Activated naive CD8-positive, alpha-beta T cell treated with anti-CD3 and anti-CD28 coated beads, Interleukin-2, amount 50 U/mL, for 16 hours (primary cell): ENCODE measurements around the gene IKZF3.
"Not testable (repeated sequence)": the region's sequence is repeated elsewhere in the genome, so short reads cannot be mapped to it uniquely, and the experiment has no call there.

ENCODE experiments used
- DNase-seq: peaks from one replicate; pipeline ENCODE4 v3.0.0-alpha.2; 2020; ENCODE audit warnings: low read depth, low spot score

IKZF3 gene

DNA sequence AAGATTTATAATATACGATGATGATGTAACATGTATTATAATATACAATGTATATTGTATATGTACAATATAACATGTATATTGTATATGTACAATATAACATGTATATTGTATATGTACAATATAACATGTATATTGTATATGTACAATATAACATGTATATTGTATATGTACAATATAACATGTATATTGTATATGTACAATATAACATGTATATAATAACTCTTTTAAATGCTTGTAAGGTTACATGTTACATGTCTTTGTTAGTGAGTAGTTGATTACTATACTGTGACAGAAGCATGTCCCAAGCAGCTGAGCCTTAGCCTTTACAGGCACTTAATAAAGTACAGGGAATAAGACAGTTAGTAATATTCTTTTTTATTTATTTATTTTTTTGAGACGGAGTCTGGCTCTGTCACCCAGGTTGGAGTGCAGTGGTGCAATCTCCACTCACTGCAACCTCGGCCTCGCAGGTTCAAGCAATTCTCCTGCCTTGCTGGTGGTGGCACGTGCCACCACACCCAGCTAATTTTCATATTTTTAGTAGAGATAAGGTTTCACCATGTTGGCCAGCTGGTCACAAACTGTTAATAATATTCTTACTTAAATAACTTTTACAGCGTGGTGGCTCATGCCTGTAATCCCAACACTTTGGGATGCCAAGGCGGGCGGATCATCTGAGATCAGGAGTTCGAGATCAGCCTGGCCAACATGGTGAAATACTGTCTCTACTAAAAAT, 8.0 kb downstream of the IKZF3 start:
- DNase-seq: not testable (repeated sequence)

DNA sequence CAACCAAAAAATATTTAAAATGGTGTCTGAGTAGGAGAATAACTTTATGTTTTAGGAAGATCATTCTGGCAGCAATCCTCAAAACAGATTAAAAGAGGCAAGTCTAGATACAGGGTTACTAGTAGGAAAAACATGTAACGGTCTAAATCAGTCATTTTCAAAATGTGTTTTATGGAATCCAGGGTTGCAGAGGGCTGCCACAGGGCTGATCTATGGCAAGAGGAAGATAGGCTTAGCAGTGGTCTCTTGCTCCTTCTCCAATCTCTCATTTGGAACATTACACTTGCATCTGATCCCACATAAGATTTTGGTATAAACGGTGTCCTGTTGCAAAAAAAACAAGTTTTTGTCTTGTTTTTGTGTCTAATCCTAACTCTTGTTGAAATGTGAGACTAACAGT, 9.2 kb downstream of the IKZF3 start:
- DNase-seq: no peak

DNA sequence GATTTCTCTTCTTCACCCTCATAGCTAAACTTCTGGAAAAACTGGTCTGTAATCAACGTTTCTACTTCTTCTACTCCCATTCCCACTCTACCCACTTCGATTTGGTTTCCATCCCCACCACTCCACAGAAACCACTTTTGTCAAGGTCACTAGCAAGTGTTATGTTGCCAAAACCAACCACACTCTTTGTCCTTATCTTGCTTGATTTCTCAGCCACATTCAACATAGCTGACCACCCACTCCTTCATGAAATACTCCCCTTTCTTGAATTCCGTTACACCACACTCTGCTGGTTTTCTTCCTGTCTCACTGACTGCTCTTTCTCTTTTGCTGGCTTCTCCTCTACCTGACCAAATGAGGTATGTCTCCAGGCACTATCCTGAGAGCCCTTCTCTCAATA, 11.9 kb downstream of the IKZF3 start:
- no peak for DNase-seq

DNA sequence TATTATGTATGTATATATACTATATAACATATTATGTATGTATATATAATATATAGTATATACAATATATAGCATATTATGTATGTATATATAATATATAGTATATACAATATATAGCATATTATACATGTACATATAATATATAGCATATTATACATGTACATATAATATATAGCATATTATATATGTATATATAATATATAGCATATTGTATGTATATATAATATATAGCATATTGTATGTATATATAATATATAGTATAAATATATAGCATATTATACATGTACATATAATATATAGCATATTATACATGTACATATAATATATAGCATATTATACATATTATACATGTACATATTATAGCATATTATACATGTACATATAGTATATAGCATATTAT, 13.9 kb downstream of the IKZF3 start:
- not testable (repeated sequence) for DNase-seq

DNA sequence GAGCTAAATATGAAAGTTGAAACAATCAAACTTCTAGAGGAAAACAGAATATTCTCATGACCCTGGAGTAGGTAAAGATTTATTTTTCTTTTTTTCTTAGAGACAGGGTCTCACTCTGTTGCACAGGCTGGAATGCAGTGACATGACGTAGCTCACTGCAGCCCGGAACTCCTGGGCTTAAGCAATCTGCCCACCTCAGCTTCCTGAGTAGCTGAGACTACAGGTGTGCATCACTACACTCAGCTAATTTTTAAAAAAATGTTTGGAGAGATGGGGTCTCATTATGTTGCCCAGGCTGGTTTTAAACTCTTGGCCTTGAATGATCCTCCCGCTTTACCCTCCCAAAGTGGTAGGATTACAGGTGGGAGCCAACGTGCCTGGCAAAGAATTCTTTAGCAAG, 15.5 kb downstream of the IKZF3 start:
- no peak for DNase-seq

DNA sequence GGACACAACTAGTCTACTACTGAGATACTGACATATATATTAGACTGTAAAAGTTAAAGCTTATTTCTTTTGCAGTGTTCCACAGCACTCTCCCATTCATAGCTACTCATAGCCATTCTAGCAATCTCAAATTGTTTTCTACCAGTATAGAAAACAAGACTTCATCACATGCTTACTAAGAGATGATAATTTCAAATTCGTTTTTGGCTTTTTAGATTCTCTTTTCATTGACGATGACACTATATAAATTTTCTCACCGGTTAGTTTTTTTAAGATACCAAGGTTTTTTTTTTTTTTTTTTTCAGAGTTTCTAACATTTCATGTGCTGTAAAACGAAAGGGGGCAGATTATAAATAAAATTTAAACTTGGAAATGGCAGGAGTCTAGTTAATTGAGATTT, 17.9 kb downstream of the IKZF3 start:
- no peak for DNase-seq

DNA sequence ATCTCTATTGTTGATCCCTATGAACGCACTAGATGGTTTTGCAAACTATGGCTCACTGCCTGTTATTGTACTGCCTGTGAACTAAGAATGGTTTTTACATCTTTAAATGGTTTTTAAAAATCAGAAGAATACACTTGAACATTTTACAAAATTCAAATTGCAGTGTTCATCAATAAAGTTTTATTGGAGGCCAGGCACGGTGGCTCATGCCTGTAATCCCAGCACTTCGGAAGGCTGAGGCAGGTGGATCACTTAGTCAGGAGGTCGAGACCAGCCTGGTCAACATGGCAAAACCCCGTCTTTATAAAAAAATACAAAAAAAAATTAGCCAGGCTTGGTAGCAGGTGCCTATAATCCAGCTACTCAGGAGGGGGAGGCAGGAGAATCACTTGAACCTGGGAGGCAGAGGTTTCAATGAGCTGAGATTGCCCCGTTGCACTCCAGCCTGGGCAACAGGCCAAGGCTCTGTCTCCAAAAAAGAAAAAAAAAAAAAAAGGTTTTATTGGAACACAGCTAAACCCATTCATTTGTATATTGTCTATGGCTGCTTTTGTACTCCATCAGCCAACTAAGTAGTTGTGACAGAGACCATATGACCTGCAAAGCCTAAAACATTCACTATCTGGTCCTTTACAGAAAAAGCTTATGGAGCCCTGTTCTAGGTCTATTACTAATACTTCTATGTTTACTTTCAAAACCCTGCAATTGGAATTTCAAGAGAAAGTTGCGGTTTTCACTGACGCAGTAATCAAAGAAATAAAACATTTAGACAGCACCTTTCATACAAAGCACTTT, 18.9 kb downstream of the IKZF3 start:
- no peak for DNase-seq

DNA sequence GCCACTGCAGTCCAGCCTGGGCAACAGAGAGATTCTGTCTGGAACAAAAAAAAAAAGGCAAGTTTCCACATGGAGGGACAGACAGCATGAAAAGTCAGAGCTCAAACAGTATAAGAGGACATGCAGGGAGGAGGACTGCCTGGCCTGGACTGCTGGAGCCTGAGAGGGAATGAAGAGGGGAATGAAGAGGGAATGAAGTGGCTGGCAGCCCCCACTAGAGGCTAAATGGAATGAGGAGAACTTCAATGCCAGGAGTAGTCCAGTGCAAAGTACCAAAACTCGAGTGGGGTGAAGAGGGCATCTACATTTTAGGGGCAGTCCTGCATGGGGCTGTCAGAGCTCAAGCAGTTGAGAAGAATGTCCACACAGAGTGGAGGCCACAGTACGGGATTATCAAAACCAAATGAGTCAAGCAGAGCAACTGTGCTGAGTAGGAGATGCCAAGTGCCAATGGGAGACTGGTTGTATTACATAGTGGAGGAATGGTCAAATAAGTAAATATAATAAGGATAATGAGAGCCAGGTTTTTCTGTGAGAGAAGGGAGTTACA, 22.9 kb downstream of the IKZF3 start:
- DNase-seq: no peak

DNA sequence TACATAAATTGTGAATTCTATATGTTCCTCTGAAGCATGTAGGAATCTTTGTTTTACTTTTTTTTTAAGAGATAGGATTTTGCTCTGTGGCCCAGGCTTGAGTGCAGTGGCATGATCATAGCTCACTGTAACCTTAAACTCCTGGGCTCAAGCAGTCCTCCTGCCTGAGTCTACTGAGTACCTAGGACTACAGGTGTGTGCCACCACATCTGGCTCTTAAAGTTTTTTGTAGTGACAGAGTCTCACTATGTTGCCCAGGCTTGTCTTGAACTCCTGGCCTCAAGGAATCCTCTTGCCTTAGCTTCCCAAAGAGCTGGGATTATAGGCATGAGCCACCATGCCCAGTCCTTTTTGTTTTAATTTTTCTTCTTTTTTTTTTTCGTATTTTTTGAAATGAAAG, 25.3 kb downstream of the IKZF3 start:
- no peak for DNase-seq

DNA sequence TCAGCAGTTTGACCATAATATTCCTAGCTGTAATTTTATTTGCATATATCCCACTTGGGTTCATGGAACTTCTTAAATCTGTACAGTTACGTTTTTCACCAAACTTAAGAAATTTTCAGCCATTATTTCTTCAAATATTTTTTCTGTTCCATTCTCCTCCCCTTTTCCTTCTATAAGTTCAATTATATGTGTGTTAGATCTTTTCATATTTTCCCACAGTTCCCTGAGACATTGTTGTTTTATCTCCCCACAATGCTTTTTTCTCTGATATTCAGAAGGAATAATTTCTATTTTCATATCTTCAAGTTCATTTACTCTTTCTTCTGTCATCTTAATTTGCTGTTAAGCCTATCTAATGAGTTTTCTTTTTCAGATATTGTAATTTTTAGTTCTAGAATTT, 26.1 kb downstream of the IKZF3 start:
- no peak for DNase-seq

DNA sequence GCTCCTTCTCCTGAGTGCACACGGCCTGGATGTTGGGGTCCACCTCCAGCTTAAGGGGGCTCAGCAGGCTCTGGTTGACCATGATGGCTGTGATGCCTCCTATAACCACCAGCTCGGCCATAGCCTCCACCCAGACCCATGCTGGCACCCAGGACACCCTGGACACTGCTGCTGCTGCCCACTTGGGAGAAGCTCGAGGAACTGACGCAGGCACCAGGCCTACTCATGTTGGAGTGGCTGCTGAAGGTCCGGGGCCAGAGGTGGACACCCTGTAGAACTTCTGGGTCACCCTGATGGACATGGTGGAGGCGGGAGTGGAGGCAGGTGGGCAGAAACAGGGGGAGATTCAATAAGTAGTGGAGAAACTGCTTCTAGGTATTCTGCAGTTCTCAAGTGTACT, 28.0 kb downstream of the IKZF3 start:
- DNase-seq: no peak

DNA sequence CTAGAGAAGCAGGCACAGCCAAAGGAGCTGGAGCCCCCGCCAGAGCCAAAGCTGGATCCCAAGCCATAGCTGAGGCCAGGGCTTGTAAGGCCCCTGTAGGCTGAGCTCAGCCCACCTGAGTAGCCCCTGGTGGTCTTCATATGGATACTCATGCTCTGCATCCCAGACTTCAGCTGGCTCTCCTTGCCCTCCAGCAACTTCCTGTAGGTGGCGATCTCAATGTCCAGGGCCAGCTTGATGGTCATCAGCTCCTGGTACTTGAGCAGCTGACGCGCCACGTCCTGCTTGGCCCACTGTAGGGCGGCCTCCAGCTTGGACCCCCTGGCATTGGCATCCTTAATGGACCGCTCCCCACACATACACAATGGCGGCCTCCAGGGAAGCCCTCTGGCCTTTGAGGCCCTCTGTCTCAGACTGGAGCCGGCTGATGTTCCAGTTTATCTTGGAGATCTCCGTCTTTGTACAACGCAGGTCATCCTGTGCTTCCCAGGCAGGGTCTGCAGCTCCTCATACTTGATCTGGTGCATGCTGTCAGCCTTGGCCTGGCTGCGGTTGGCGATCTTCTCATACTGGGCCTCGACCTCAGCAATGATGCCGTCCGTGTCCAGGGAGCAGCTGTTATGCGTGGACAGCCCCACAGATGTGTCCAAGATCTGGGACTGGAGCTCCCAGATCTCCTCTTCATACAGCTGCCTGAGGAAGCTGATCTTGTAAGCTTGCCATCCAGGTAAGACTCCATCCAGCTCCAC, 28.9 kb downstream of the IKZF3 start:
- no peak for DNase-seq

DNA sequence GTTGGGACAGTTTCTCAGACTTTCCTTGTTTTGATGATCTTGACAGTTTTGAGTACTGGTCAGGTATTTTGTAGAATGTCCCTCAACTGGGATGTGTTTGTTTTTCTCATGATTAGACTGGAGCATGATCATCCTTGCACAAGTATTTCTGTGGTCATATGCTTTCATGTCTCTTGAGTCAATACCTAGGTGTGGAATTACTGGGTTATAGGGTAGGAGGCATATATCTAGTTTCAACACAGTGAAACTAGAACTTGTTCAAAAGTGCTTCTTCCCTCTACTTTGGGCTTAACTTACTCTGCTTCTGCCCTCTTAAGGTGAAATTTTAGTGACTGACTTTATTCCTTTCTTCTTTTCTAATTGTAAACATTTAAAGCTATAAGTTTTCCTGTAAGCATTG, 30.1 kb downstream of the IKZF3 start:
- no peak for DNase-seq

DNA sequence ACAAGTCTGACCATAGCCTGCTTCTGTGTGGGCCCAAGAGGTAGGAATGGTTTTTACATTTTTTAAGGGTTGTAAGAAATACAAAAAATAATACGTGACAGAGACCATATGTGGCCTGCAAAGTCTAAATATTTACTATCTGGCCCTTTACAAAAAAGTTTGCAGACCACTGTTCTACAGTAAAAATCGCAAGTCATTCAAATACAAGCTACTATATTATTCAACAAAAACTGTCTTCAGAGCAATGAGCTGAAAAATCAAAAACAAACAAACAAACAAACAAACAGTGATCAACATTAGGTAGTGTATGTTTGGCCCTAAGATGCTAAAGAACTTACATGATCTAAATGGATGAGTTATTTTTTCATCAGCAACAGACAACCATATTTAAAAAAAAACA, 32.5 kb downstream of the IKZF3 start:
- DNase-seq: no peak

DNA sequence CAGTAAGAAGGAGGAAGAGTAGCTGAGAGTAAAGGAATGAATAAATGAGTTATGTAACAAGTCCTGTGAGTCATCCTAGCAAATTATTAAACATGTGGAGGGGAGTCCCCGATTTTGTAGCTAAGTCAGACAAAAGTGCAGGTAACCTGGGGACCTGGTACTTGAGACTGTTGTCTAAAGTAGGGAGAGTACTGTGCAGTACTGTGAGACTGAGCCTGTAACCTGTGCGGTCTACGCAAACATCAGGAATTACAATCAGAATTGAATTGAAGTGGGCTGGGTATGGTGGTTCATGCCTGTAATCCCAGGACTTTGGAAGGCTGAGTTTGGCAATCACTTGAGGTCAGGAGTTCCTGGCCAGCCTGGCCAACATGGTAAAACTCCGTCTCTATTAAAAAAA, 35.7 kb downstream of the IKZF3 start:
- no peak for DNase-seq

DNA sequence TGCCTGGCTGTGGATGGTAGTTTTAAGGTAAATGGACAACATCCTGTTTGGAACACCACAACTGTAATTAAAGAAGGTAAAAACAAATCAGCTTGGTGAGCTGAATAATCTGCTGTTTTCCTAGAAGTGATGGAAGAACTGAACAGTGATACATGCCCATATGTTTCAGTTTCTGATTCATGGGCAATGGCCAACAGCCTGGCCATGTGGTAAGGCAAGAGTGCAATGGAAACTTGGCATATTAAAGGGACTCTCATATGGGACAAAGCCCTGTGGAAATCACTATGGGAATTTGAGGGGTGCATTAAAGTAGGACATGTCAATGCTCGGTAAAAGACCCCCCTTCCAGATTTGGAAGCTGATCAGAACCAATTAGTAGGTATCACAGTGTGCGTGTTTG, 37.8 kb downstream of the IKZF3 start:
- DNase-seq: no peak

DNA sequence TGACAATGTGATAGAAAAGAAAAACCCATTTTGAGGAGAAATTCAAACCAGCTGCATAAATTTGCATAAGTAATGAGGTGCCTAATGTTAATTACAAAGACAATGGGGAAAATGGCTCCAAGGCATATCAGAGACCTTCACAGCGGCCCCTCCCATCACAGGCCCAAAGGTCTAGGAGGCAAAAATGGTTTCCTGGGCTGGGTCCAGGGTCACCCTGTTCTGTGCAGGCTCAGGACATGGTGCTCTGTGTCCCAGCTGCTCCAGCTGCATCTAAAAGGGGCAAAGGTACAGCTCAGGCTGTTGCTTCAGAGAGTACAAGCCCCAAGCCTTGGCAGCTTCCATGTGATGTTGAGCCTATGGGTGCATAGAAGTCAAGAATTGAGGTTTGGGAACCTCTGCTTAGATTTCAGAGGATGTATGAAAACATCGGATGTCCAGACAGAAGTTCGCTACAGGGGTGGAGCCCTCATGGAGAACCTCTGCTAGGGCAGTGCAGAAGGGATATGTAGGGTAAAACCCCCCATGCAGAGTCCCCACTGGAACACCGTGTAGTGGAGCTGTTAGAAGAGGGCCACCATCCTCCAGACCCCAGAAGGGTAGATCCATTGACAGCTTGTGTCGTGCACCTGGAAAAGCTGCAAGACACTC, 40.6 kb downstream of the IKZF3 start:
- no peak for DNase-seq

DNA sequence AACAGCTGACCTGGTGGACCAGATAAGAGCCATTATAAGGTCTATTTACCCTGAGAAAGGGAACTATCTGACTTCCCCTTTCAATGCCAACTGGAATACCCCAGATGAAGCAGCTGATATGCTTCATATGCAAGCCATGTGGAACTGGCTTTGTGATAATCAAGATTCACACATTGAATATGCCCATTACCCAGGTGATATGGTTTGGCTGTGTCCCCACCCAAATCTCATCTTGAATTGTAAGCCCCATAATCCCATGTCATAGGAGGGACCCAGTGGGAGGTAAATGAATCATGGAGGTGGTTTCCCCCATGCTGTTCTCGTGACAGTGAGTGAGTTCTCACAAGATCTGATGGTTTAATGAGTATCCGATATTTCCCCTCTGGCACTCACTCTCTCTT, 42.1 kb downstream of the IKZF3 start:
- no peak for DNase-seq

DNA sequence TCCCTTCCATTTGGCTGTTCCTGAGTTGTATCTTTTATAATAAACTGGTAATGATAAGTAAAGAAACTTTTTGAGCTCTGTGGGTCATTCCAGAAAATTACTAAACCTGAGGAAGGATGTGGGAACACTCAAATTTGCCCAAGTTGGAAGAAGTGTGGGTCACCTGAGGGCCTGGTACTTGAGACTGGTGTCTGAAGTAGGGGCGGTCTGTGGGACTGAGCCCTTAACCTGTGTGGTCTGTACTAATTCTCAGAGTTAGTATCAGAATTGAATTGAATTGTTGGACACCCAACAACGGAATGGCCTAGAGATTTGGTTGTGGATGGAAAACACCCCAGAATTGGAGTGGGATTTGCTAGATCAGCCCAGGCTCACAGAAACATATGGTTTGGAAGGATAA, 43.1 kb downstream of the IKZF3 start:
- no peak for DNase-seq

DNA sequence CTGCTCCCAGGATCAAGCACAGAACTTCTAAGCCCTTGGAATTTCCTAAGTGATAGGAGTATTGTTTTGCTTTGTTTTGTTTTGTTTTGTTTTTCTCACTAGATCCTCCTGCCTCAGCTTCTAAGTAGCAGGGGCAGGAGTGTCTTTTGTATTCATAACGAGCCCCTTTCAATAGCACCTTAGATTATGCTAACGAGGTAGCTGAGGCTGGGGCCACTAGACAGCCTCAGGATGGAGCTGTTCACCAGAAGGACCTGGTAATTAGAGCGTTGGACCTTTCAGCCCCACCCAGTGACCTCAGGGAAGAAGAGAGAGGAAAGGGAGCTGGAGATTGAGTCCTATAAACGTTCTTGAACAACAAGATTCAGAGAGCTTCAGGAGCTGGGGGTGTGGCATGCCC, 43.6 kb downstream of the IKZF3 start:
- no peak for DNase-seq

DNA sequence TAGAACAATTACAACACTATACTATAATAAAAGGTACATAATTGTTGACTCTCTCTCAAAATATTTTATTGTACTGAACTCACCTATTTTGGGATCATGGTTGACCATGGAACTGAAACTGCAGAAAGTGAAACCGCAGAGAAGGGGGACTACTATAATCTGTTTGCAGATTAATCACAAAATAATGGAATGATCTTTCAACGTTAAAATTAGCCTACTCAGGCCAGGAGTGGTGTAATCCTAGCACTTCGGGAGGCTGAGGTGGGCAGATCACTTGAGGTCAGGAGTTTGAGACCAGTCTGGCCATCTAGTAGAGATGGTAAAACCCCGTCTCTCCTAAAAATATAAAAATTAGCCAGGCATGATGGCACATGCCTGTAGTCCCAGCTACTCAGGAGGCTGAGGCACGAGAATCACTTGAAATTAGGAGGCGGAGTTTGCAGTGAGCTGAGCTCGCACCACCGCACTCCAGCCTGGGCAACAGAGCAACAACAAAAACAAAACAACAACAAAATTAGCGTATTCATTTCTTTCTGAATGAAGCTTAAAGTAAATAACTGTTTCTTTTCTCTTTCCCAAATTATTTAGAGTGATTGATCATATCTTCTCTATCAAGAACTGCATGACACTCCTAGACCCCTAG, 45.6 kb downstream of the IKZF3 start:
- DNase-seq: no peak
